CD14-positive monocyte (primary cell): ENCODE measurements around the gene QDPR. TPM values are rescaled to one million over a fixed set of nuclear protein-coding genes. Genes with fewer than 3 reads are reported as not detected.

ENCODE experiments used
- DNase-seq, 3 donors: peaks; one replicate each; pipeline ENCODE4 v3.0.0-alpha.2; 2011 to 2022
- H2AFZ ChIP-seq: 2 replicates; pipeline ENCODE4 v1.6.0; 2012; ENCODE audit warnings: mild to moderate bottlenecking, low read depth, low read length, inconsistent platforms; ENCODE audit not compliant: insufficient read depth, poor library complexity, severe bottlenecking
- H3K27ac ChIP-seq, 2 donors: 1 replicate in 1 of 2; 2 replicates in 1 of 2; pipeline ENCODE4 v1.5.1; 2012 to 2013; ENCODE audit warnings: low read length in 2 of 2, control low read depth in 1 of 2, inconsistent platforms in 1 of 2, low read depth in 1 of 2, mild to moderate bottlenecking in 1 of 2
- H3K27me3 ChIP-seq, 2 donors: one replicate each; pipeline versions ENCODE4 v1.6.0 to v1.6.1; 2011 to 2013; ENCODE audit warnings: low read length in 2 of 2; ENCODE audit not compliant: control insufficient read depth in 2 of 2, insufficient read depth in 2 of 2
- H3K36me3 ChIP-seq, 2 donors: replicated peaks in 1 of 2; 1 replicate in 1 of 2; 2 replicates in 1 of 2; pipeline versions ENCODE4 v1.5.1 to v1.6.1; 2012 to 2013; ENCODE audit warnings: low read length in 2 of 2, control low read depth in 1 of 2, inconsistent platforms in 1 of 2, mild to moderate bottlenecking in 1 of 2; ENCODE audit not compliant: insufficient read depth in 2 of 2, control insufficient read depth in 1 of 2
- H3K4me1 ChIP-seq, 2 donors: 1 replicate in 1 of 2; 2 replicates in 1 of 2; pipeline versions ENCODE4 v1.5.1 to v1.6.1; 2012 to 2013; ENCODE audit warnings: low read length in 2 of 2, control low read depth in 1 of 2, inconsistent platforms in 1 of 2, mild to moderate bottlenecking in 1 of 2, moderate library complexity in 1 of 2; ENCODE audit not compliant: insufficient read depth in 2 of 2, control insufficient read depth in 1 of 2
- H3K4me2 ChIP-seq: replicated peaks from 2 replicates; pipeline ENCODE3; 2012; ENCODE audit warnings: low read length, moderate library complexity, mild to moderate bottlenecking; ENCODE audit not compliant: poor library complexity, severe bottlenecking; ENCODE audit errors: extremely low read depth
- H3K4me3 ChIP-seq, 3 experiments: fragments of 200-600 bp in 1 of 3; sonication (generic) in 1 of 3; replicated peaks in 1 of 3; 1 replicate in 2 of 3; 2 replicates in 1 of 3; pipeline ENCODE4 v1.5.1; 2011 to 2013; ENCODE audit warnings: low read length in 3 of 3, mild to moderate bottlenecking in 3 of 3, control low read depth in 2 of 3, low read depth in 2 of 3, inconsistent platforms in 1 of 3, moderate library complexity in 1 of 3
- H3K79me2 ChIP-seq: 2 replicates; pipeline ENCODE4 v1.6.0; 2012; ENCODE audit warnings: mild to moderate bottlenecking, control low read depth, inconsistent platforms, low read length, moderate library complexity; ENCODE audit not compliant: insufficient read depth
- H3K9ac ChIP-seq: 2 replicates; pipeline ENCODE4 v1.6.0; 2017; ENCODE audit warnings: low read length, mild to moderate bottlenecking; ENCODE audit not compliant: insufficient read depth, poor library complexity, severe bottlenecking
- H3K9me3 ChIP-seq, 2 donors: replicated peaks in 1 of 2; 1 replicate in 1 of 2; 2 replicates in 1 of 2; pipeline versions ENCODE4 v1.5.1 to v1.6.1; 2012 to 2013; ENCODE audit warnings: low read length in 2 of 2, control low read depth in 1 of 2; ENCODE audit not compliant: control insufficient read depth in 1 of 2, insufficient read depth in 1 of 2
- H4K20me1 ChIP-seq: 2 replicates; pipeline ENCODE4 v1.6.0; 2012; ENCODE audit warnings: mild to moderate bottlenecking, low read length, control low read depth, moderate library complexity; ENCODE audit not compliant: insufficient read depth
- H3K27ac Mint-ChIP-seq, 7 donors: one replicate each; pipeline ENCODE4 v1.8.0; 2020; ENCODE audit warnings: mild to moderate bottlenecking in 7 of 7, mixed read lengths in 7 of 7, moderate library complexity in 6 of 7, inconsistent platforms in 2 of 7
- H3K27me3 Mint-ChIP-seq, 3 donors: one replicate each; pipeline ENCODE4 v1.8.0; 2021 to 2022; ENCODE audit warnings: low read depth in 3 of 3, mild to moderate bottlenecking in 3 of 3, mixed read lengths in 3 of 3, moderate library complexity in 3 of 3, inconsistent platforms in 1 of 3
- H3K36me3 Mint-ChIP-seq, 2 donors: one replicate each; pipeline ENCODE4 v1.8.0; 2020; ENCODE audit warnings: mixed read lengths in 2 of 2, inconsistent platforms in 1 of 2, mild to moderate bottlenecking in 1 of 2
- H3K4me1 Mint-ChIP-seq: one replicate; pipeline ENCODE4 v1.8.0; 2020; ENCODE audit warnings: mild to moderate bottlenecking, mixed read lengths
- H3K4me3 Mint-ChIP-seq, 2 donors: one replicate each; pipeline ENCODE4 v1.8.0; 2020; ENCODE audit warnings: mild to moderate bottlenecking in 2 of 2, mixed read lengths in 2 of 2, moderate library complexity in 1 of 2
- H3K9me3 Mint-ChIP-seq, 7 donors: one replicate each; pipeline ENCODE4 v1.8.0; 2020 to 2022; ENCODE audit warnings: mixed read lengths in 7 of 7, mild to moderate bottlenecking in 6 of 7, moderate library complexity in 6 of 7, inconsistent platforms in 2 of 7
- WGBS: methylation state at CpG from one replicate; pipeline ENCODE4 v1.1.5; 2013; ENCODE audit warnings: missing lambda C conversion rate; ENCODE audit not compliant: insufficient coverage; 5-methylcytosine and 5-hydroxymethylcytosine counted together
- intact Hi-C, 2 donors: fragments of 100-400 bp; cut with micrococcal nuclease; formaldehyde crosslinking; loops; one replicate each; pipeline versions ENCODE4 v1.15.0 to v1.15.1; 2023
- polyA plus RNA-seq, 3 donors: library from polyadenylated mRNA; depleted of rRNA in 1 of 3; unstranded in 2 of 3; stranded (reverse) in 1 of 3; fragments of 300-500 nt in 2 of 3; fragments of >200 nt in 1 of 3; fragmentation: Illumina TruSeq in 2 of 3; gene quantifications; 1 replicate in 2 of 3; 2 replicates in 1 of 3; pipeline ENCODE4 v1.2.3, GENCODE V29; 2012 to 2021
- TF ChIP-seq, protein P1 (sequence below): fragments of 200-600 bp; IDR thresholded peaks from one replicate; pipeline ENCODE4 v1.8.0; 2022; ENCODE audit warnings: antibody characterized with exemption, mild to moderate bottlenecking

Gene QDPR
- polyA plus RNA-seq, 3 donors = 15.8 to 31.7 (median 27.7) TPM

DNA sequence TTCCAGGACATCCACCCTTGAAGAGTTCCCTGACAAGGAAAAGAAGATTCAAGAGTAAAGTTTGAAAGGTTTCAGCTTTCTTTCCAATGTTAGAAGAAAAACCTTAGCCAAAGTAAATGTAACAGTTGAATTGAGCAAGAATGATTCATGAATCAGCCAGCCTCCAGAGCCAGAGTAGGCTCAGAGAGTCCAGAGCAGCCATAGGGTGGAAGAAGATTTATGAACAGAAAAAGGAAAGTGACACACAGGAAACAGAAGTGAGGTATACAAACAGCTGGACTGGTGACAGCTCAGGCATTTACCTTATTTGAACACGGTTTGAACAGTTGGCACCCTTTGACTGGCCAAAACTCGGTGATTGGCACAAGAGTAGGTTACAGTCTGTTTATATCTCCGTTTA lies 63.2 kb downstream of the QDPR start:
- Mint-ChIP-seq H3K4me3 (no peak overlapping the region), H3K36me3 (no peaks in the 10 kb centered on the region), H3K27me3 (peaks cover 0 to 1% (median 0%) of the 10 kb centered on the region in 3 donors), H3K27ac (no peak overlapping the region), H3K4me1 (peaks cover 2% of the 10 kb centered on the region), H3K9me3 (peaks cover 0 to 13% (median 4%) of the 10 kb centered on the region in 7 donors)
- no peak overlapping the region for H3K4me3 ChIP-seq
- peaks cover 0 to 2% of the 10 kb centered on the region in 2 donors for H3K9me3 ChIP-seq
- no peak overlapping the region for H3K4me2 ChIP-seq
- no peaks in the 10 kb centered on the region for H4K20me1 ChIP-seq
- no peak for DNase-seq
- 0% methylated on average over 1 of the region's 3 CpGs for WGBS
- no peaks in the 10 kb centered on the region for H3K36me3 ChIP-seq
- no peak overlapping the region for H3K9ac ChIP-seq
- no peaks in the 10 kb centered on the region for H3K27me3 ChIP-seq
- no peaks in the 10 kb centered on the region for H3K79me2 ChIP-seq
- no peak overlapping the region for H3K27ac ChIP-seq
- H2AFZ ChIP-seq = no peak overlapping the region
- H3K4me1 ChIP-seq = no peaks in the 10 kb centered on the region
- intact Hi-C loops = no loop called here
- TF ChIP-seq, protein P1, sequence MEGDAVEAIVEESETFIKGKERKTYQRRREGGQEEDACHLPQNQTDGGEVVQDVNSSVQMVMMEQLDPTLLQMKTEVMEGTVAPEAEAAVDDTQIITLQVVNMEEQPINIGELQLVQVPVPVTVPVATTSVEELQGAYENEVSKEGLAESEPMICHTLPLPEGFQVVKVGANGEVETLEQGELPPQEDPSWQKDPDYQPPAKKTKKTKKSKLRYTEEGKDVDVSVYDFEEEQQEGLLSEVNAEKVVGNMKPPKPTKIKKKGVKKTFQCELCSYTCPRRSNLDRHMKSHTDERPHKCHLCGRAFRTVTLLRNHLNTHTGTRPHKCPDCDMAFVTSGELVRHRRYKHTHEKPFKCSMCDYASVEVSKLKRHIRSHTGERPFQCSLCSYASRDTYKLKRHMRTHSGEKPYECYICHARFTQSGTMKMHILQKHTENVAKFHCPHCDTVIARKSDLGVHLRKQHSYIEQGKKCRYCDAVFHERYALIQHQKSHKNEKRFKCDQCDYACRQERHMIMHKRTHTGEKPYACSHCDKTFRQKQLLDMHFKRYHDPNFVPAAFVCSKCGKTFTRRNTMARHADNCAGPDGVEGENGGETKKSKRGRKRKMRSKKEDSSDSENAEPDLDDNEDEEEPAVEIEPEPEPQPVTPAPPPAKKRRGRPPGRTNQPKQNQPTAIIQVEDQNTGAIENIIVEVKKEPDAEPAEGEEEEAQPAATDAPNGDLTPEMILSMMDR = no peak

DNA sequence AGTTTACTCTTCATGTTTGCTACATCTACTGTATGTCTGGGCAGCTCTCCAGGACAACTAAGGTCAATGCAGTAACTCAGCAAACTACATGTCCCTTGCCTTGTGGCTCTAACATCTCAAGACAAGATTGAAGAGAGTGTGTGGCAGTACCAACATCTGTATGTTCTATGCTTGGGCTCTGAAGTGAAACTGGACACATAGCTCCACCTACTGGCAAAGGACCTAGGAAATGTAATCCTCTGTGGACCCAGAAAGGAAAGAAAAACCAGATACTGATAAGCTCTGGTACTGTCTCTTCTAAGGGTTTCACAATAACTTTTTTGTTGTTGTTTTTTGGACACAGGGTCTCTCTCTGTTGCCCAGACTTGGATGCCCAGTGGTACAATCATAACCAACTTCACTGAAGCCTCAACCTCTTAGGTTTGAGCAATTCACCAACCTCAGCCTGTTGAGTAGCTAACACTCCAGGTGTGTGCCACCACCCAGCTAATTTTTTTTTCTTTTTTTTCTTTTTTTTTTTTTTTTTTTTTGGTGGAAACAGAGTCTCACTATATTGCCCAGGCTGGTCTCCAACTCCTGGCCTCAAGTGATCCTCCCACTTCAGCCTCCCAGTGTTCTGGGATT lies 64.1 kb downstream of the QDPR start:
- Mint-ChIP-seq H3K36me3 (no peaks in the 10 kb centered on the region), H3K27ac (no peak overlapping the region), H3K4me1 (peaks cover 2% of the 10 kb centered on the region), H3K4me3 (no peak overlapping the region), H3K9me3 (peaks cover 0 to 9% (median 5%) of the 10 kb centered on the region in 7 donors), H3K27me3 (peaks cover 0 to 1% (median 1%) of the 10 kb centered on the region in 3 donors)
- Histone ChIP-seq H3K4me1 (no peaks in the 10 kb centered on the region), H4K20me1 (no peaks in the 10 kb centered on the region), H3K27ac (no peak overlapping the region), H3K4me2 (no peak overlapping the region), H3K27me3 (no peaks in the 10 kb centered on the region), H3K79me2 (no peaks in the 10 kb centered on the region), H3K9me3 (peaks cover 0 to 2% of the 10 kb centered on the region in 2 donors), H3K4me3 (no peak overlapping the region), H3K9ac (no peak overlapping the region), H2AFZ (no peak overlapping the region), H3K36me3 (no peaks in the 10 kb centered on the region)
- peak in 2 of 3 donors; percentile 13 to 20 for DNase-seq
- TF ChIP-seq, protein P1 = peak; percentile 58
- intact Hi-C loops = no loop called here
